Ecto neural progenitor cell (in vitro differentiated cells): Measurements from ENCODE around the gene GYPA.
"Not testable (repeated sequence)": the region's sequence is repeated elsewhere in the genome, so short reads cannot be mapped to it uniquely, and the experiment has no call there.

Experiments
- DNase-seq: peaks from one replicate; pipeline ENCODE4 v3.0.0-alpha.2; 2018; ENCODE audit warnings: low spot score

Gene GYPA

GRCh38 chr4:144140594-144141295, at the start of gene GYPA:
Gene GYPA, minus strand, starts transcription at chr4:144140718. Its CDS starts 83 bp downstream, at chr4:144140635.
- not testable (repeated sequence) for DNase-seq

GRCh38 chr4:144190009-144190408, 49.5 kb upstream of the GYPA start:
- DNase-seq: no peak

- no peak for DNase-seq
Measured at GRCh38 chr4:144189121-144189520, 48.6 kb upstream of the GYPA start.

GRCh38 chr4:144185086-144185485, 44.6 kb upstream of the GYPA start:
- no peak for DNase-seq

- DNase-seq: no peak
Measured at GRCh38 chr4:144183165-144183564, 42.6 kb upstream of the GYPA start.

- DNase-seq: no peak
Measured at GRCh38 chr4:144181391-144181790, 40.9 kb upstream of the GYPA start.

GRCh38 chr4:144179152-144179739, 38.7 kb upstream of the GYPA start:
- no peak for DNase-seq

- DNase-seq: no peak
Measured at GRCh38 chr4:144178414-144178813, 37.9 kb upstream of the GYPA start.

GRCh38 chr4:144176476-144176875, 36.0 kb upstream of the GYPA start:
- DNase-seq: no peak

GRCh38 chr4:144174401-144175067, 34.0 kb upstream of the GYPA start:
- no peak for DNase-seq

GRCh38 chr4:144171697-144172096, 31.2 kb upstream of the GYPA start:
- DNase-seq: no peak

- DNase-seq: no peak
Measured at GRCh38 chr4:144169211-144169610, 28.7 kb upstream of the GYPA start.

- DNase-seq: no peak
Measured at GRCh38 chr4:144154044-144154443, 13.5 kb upstream of the GYPA start.

- DNase-seq: not testable (repeated sequence)
Measured at GRCh38 chr4:144142690-144143326, 2.3 kb upstream of the GYPA start.

- DNase-seq: no peak
Measured at GRCh38 chr4:144141493-144141892, 975 bp upstream of the GYPA start.

GRCh38 chr4:144139991-144140390, 527 bp downstream of the GYPA start:
- not testable (repeated sequence) for DNase-seq

GRCh38 chr4:144139547-144139946, 971 bp downstream of the GYPA start:
- DNase-seq: not testable (repeated sequence)

- not testable (repeated sequence) for DNase-seq
Measured at GRCh38 chr4:144138239-144138638, 2.3 kb downstream of the GYPA start.

- not testable (repeated sequence) for DNase-seq
Measured at GRCh38 chr4:144137137-144137931, 3.2 kb downstream of the GYPA start.

GRCh38 chr4:144136189-144136588, 4.3 kb downstream of the GYPA start:
- DNase-seq: not testable (repeated sequence)

GRCh38 chr4:144130167-144130566, 10.4 kb downstream of the GYPA start:
- DNase-seq: not testable (repeated sequence)

GRCh38 chr4:144129336-144129875, 11.1 kb downstream of the GYPA start:
- DNase-seq: not testable (repeated sequence)
